ENCODE measurements around the gene TENT5A.

Gene TENT5A

DNA sequence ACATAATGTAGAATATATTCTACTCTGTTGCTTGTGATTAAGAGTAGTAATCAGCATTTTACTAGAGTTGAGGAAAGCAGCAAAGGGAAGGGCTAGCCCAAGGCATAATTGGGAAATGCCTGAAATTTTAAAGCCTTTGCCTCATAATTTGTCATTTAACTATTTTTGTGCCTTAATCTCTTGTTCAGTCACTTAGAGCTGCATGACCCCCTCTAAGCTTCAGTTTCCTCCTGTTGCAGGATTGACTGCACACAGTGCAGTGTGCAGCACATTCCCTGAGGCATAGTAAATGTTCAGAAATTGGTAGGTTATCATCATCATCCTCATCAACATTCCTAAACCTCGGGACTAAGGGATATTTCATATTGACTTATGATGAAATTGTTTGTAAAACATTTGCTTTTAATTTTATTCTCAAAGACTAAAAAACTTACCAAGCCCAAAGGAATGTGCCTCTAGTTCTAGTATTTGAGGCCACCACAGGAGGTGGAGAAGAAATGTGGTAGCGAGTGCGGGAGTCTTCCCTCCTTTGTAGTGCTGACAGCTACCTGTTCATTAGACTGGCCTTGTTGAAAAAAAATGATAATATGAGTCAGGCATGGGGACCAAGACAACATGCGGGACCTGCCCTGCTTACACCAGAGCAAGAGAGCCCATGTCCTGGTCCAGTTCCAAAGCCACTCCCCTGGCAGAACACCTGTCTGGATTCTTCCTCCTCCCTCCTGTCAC is 14.8 kb upstream of the TENT5A start:
- no peak overlapping the region for H3K4me3 ChIP-seq (ENCODE audit: low read length)
- no peak for TF ChIP-seq CTCF (IDR thresholded peaks at IDR 0.05; ENCODE audit: insufficient read depth, low read depth, low read length, missing control alignments)
- DNase-seq (ENCODE audit: low read depth): peak; percentile 45

DNA sequence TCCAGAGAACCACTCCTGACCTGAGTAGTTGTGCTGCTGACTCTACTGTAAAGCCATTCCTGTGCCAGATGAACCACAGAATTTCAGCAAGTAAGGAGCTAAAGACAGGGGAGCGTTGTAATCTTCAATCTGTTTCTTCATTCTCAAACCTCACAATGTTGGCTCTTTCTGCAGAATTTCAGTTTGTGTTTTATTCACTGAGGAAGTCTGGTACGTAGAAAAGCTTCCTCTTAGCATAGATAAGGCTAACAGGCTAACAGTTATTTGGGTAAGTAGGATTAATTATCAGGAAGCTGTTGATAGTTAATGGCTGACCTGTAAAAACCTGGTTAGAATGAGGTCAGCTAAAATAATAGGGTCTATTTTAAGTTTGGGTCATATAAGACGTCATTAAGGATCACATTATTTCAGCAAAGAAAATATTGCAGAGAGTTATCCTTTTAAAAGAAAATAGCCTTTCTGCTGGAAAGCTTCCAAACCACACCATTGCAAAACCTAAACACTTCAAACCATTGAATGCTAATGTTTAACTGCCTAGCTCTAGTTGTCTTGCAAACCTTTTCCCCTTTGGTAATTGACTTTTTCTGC is 14.1 kb upstream of the TENT5A start:
- DNase-seq (ENCODE audit: low read depth): peak; percentile 58
- TF ChIP-seq CTCF (IDR thresholded peaks at IDR 0.05; ENCODE audit: insufficient read depth, low read depth, low read length, missing control alignments): no peak
- H3K4me3 ChIP-seq (ENCODE audit: low read length): no peak overlapping the region

DNA sequence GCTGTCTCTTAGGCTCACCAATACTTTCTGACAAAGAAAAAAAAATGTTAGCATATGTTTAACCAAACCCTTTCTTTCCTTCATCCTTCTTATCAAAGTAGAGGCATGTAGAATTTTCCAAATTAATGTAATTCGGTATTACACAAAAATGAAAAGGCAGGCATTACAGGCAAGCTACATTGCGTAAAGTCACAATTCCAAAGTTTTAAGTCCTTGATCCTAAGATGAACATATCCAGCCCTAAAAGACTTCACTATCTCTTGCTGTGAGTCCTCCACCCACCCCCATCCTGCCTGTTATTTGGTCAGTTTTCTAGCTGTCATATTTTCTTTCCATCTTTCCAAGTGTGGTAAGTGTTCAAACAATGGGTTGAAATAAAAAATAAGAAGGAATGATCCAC is 12.1 kb upstream of the TENT5A start:
- TF ChIP-seq CTCF (IDR thresholded peaks at IDR 0.05; ENCODE audit: insufficient read depth, low read depth, low read length, missing control alignments): no peak
- H3K4me3 ChIP-seq (ENCODE audit: low read length): no peak overlapping the region
- no peak for DNase-seq (ENCODE audit: low read depth)

GRCh38 chr6:81763968-81764367 is 11.5 kb upstream of the TENT5A start:
- no peak for TF ChIP-seq CTCF (IDR thresholded peaks at IDR 0.05; ENCODE audit: insufficient read depth, low read depth, low read length, missing control alignments)
- DNase-seq (ENCODE audit: low read depth): no peak
- no peak overlapping the region for H3K4me3 ChIP-seq (ENCODE audit: low read length)

- DNase-seq (ENCODE audit: low read depth): no peak
- no peak for TF ChIP-seq CTCF (IDR thresholded peaks at IDR 0.05; ENCODE audit: insufficient read depth, low read depth, low read length, missing control alignments)
- no peak overlapping the region for H3K4me3 ChIP-seq (ENCODE audit: low read length)
Observed at GRCh38 chr6:81763051-81763450, 10.6 kb upstream of the TENT5A start.

- H3K4me3 ChIP-seq (ENCODE audit: low read length): no peak overlapping the region
- no peak for DNase-seq (ENCODE audit: low read depth)
- TF ChIP-seq CTCF (IDR thresholded peaks at IDR 0.05; ENCODE audit: insufficient read depth, low read depth, low read length, missing control alignments): no peak
Observed at GRCh38 chr6:81762606-81763005, 10.1 kb upstream of the TENT5A start.

DNA sequence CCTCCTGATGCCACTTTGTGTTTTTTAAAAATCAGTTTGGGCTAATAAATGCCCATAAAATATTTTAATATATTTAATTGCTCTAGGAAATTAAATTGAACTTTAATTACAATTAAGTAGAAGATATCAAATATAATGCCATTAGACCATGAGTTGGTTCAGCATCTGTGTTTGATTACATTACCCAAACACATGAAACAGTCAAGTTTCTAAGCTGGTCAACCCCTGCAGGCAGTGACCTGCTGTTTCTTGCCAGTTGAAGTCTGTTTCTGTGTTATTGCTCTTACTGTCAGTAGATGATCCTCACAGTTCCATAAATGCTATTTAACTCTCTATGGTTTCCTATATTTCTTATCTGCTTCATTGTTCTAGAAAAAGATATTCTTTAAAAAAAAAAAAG is 9.7 kb upstream of the TENT5A start:
- DNase-seq (ENCODE audit: low read depth): peak; percentile 33
- no peak overlapping the region for H3K4me3 ChIP-seq (ENCODE audit: low read length)
- TF ChIP-seq CTCF (IDR thresholded peaks at IDR 0.05; ENCODE audit: insufficient read depth, low read depth, low read length, missing control alignments): no peak

All from epithelial cell of esophagus (primary cell).